NB4 (cell line): Measurements from ENCODE around the gene INF2.

ENCODE experiments used
- DNase-seq: peaks from one replicate; pipeline ENCODE4 v3.0.0; 2010; ENCODE audit warnings: low read depth
- H3K4me3 ChIP-seq: one replicate; pipeline ENCODE4 v1.5.1; 2011; ENCODE audit warnings: mild to moderate bottlenecking, low read depth, low read length, moderate library complexity
- MYC ChIP-seq: IDR thresholded peaks from 2 replicates; pipeline ENCODE4 v1.6.1; 2011; ENCODE audit warnings: low read depth, low read length
- POLR2A ChIP-seq: IDR thresholded peaks from 2 replicates; pipeline ENCODE4 v1.6.1; 2011; ENCODE audit warnings: mild to moderate bottlenecking; ENCODE audit not compliant: insufficient read length; ENCODE audit errors: extremely low read depth
- TF ChIP-seq, protein P1 (sequence below): IDR thresholded peaks from 2 replicates; pipeline ENCODE4 v1.6.1; 2011; ENCODE audit warnings: low read depth, low read length
- TF ChIP-seq, protein P2 (sequence below): IDR thresholded peaks from one replicate; pipeline ENCODE4 v1.5.1; 2012; ENCODE audit warnings: low read depth, low read length

INF2 gene

GRCh38 chr14:104643306-104643705 is 46.1 kb upstream of the INF2 start:
- DNase-seq: no peak
- TF ChIP-seq, protein P1, sequence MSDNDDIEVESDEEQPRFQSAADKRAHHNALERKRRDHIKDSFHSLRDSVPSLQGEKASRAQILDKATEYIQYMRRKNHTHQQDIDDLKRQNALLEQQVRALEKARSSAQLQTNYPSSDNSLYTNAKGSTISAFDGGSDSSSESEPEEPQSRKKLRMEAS: no peak
- TF ChIP-seq MYC: no peak
- no peak overlapping the region for H3K4me3 ChIP-seq

DNA sequence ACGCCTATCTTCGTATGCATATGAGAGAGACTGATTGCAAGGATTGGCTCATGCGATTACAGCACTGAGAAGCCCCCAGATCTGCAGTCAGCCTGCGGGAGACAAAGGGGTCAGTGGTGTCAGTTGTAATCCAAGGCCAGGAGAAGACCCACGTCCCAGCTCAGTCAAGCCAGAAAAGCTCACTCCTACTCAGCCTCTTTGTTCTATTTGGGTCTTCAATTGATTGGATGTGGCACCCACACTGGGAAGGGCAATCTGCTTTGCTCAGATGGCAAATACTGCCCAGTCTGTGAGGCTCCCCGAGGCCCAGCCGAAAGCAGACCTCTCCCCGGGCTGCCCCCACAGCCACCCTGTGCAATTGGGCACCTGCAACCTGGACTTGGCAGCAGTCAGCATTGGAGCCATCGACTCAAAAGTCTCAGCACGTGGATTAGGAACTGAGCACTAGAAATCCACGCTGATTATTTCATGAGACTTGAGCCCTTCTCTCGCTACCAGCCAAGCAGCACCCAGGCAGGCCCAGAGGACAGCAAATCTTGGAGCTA is 45.3 kb upstream of the INF2 start:
- H3K4me3 ChIP-seq: no peak overlapping the region
- no peak for DNase-seq
- TF ChIP-seq, protein P2, sequence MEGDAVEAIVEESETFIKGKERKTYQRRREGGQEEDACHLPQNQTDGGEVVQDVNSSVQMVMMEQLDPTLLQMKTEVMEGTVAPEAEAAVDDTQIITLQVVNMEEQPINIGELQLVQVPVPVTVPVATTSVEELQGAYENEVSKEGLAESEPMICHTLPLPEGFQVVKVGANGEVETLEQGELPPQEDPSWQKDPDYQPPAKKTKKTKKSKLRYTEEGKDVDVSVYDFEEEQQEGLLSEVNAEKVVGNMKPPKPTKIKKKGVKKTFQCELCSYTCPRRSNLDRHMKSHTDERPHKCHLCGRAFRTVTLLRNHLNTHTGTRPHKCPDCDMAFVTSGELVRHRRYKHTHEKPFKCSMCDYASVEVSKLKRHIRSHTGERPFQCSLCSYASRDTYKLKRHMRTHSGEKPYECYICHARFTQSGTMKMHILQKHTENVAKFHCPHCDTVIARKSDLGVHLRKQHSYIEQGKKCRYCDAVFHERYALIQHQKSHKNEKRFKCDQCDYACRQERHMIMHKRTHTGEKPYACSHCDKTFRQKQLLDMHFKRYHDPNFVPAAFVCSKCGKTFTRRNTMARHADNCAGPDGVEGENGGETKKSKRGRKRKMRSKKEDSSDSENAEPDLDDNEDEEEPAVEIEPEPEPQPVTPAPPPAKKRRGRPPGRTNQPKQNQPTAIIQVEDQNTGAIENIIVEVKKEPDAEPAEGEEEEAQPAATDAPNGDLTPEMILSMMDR: no peak
- TF ChIP-seq POLR2A: no peak

- H3K4me3 ChIP-seq: no peak overlapping the region
- DNase-seq: no peak
- TF ChIP-seq, protein P1: no peak
- TF ChIP-seq POLR2A (no peak), MYC (no peak)
- TF ChIP-seq, protein P2: no peak
Measured at GRCh38 chr14:104644656-104645378, 44.6 kb upstream of the INF2 start.

GRCh38 chr14:104647467-104648043 is 41.9 kb upstream of the INF2 start:
- TF ChIP-seq, protein P1: no peak
- TF ChIP-seq MYC (no peak), POLR2A (no peak)
- TF ChIP-seq, protein P2: no peak
- DNase-seq: no peak
- no peak overlapping the region for H3K4me3 ChIP-seq

GRCh38 chr14:104650057-104650980 is 39.1 kb upstream of the INF2 start:
- peak; percentile 65 for DNase-seq
- no peak for TF ChIP-seq MYC
- TF ChIP-seq, protein P2: peak; percentile 96

More at GRCh38 chr14:104650057-104650980, 39.1 kb upstream of the INF2 start:
- H3K4me3 ChIP-seq: no peak overlapping the region
